ENCODE results near the gene PIM3. TPM values are rescaled to one million over a fixed set of nuclear protein-coding genes. Genes with fewer than 3 reads are reported as not detected.

PIM3 gene
- total RNA-seq (2014; rRNA removed; shearing (Covaris generic); ENCODE audit: low replicate concordance), result 29.3 and 37.1 TPM in 2 replicates

DNA sequence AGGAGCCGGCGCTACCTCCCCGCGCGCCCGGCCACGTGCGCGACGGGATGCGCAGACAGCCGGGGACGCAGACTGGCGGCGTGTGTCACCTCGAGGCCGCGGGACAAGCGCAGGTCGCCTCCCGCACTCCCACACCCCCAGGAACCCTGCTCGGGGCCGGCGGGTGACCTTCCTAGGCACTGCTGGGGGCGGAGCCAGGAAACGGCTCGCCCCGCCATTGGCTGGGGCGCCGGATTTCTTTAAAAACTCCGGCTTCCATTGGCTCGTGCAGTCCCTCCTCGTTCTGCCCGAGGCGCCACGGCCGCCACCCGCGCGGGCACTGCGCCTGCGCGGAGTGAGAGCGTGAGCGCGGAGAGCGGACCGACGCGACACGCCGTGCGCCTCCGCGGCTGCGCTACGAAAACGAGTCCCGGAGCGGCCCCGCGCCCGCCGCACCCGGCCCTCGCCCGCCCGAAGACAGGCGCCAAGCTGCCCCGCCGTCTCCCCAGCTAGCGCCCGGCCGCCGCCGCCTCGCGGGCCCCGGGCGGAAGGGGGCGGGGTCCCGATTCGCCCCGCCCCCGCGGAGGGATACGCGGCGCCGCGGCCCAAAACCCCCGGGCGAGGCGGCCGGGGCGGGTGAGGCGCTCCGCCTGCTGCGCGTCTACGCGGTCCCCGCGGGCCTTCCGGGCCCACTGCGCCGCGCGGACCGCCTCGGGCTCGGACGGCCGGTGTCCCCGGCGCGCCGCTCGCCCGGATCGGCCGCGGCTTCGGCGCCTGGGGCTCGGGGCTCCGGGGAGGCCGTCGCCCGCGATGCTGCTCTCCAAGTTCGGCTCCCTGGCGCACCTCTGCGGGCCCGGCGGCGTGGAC, at the start of gene PIM3:
Gene PIM3 (plus strand): TSS at position 614 of the 846 bp plus-strand sequence. CDS start 176 bp downstream, at position 790.
- Histone ChIP-seq H3K9me3 (no peaks in the 10 kb centered on the region), H3K4me3 (peak within 1 kb of the TSS; percentile 72), H3K27me3 (no peaks in the 10 kb centered on the region), H3K36me3 (peaks cover 28% of the 10 kb centered on the region)
- DNase-seq, result peak; percentile 94

DNA sequence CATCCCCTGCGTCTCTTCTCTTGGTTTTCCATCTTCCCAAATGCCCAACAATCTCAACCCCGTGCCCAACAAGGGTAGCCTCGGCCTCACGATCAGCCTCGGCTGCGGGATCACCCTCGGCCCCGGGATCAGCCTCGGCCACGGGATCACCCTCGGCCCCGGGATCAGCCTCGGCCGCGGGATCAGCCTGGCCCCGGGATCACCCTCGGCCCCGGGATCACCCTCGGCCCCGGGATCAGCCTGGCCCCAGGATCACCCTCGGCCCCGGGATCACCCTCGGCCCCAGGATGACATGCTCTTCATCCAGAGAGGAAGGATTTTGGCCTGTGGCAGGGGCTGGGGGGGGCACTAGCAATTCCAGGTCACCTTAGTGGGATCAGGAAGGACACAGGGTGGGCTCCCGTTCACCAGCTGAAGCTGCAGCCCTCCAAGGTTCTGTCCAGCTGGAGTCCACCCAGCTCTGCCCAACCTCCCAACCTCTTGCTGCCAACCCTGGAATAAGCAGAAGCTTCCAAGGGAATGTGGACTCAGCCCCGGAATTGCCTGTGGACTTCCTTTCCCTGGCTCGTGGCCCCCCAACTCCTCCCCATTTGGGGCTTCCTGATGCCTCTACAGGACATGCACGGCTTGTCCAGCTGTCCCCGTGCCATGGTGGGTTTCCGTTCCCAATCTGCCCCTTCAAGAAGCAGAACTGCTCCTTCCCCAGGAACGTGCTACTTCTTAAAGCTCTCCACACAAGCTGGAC, 48.5 kb upstream of the PIM3 start:
- peaks cover 7% of the 10 kb centered on the region for H3K36me3 ChIP-seq
- H3K27me3 ChIP-seq, result no peaks in the 10 kb centered on the region
- DNase-seq, result no peak
- no peaks in the 10 kb centered on the region for H3K9me3 ChIP-seq
- no peak overlapping the region for H3K4me3 ChIP-seq

DNA sequence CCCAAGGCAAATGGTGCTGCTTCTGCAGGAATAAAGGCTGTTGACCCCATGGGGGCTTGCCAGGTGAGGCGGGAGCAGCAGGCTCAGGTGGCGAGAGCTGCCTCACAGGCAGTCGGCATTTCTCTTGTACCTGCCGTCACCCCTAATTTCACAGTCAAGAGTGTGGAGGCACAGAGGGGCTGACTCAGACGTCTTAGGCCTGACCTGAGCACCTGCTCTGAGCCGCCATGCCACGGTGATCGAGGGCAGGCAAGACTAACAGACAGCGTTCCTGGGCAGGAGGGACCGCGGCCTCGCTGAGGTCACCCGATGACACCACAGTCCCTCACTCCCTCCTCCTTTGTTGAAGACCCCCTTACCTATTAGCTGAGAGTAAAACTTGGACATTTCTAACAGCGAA, 47.5 kb upstream of the PIM3 start:
- no peak for DNase-seq
- Histone ChIP-seq H3K36me3 (peaks cover 5% of the 10 kb centered on the region), H3K9me3 (no peaks in the 10 kb centered on the region), H3K4me3 (no peak overlapping the region), H3K27me3 (no peaks in the 10 kb centered on the region)

DNA sequence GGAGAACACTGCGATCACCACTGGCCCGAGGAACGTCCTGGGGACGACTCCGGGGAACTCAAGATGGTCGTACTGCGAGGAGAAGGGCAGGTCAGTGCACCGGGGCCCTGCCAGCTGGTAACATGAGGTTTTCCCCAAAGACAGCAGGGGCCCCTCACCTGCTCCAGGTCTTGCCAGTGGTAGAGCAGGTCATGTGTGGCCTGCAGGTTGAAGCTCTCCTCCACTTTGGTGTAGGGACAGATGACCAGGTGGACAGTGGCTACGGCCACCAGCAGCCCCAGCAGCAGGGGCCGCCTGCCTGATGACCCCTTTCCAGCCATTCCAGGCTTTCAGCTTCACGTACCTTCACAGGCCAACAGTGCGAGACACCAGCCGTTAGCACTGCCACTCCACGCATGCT, 47.1 kb upstream of the PIM3 start:
- Histone ChIP-seq H3K9me3 (no peaks in the 10 kb centered on the region), H3K27me3 (no peaks in the 10 kb centered on the region), H3K4me3 (no peak overlapping the region), H3K36me3 (peaks cover 5% of the 10 kb centered on the region)
- DNase-seq, result no peak

DNA sequence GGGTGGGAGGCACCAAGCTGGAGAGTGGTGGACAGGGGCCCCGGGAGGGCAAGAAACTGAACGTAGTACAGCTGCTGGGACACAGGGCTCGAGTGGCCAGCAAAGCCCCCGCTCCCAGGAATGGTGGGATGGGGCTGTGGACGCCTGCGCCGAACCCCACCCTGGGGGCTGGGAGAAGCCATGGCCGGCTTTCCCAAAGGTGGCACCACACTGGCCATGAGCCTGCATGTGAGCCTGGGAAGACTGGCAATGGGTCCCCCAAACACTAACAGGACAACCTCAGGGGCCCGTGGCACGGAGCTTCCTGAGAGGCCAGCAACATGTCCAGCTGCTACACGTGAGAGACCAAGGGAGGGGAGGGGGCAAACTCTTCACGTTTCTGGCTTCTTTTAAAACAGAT, 46.3 kb upstream of the PIM3 start:
- H3K27me3 ChIP-seq, result no peaks in the 10 kb centered on the region
- DNase-seq, result no peak
- no peak overlapping the region for H3K4me3 ChIP-seq
- no peaks in the 10 kb centered on the region for H3K9me3 ChIP-seq
- peaks cover 5% of the 10 kb centered on the region for H3K36me3 ChIP-seq

DNA sequence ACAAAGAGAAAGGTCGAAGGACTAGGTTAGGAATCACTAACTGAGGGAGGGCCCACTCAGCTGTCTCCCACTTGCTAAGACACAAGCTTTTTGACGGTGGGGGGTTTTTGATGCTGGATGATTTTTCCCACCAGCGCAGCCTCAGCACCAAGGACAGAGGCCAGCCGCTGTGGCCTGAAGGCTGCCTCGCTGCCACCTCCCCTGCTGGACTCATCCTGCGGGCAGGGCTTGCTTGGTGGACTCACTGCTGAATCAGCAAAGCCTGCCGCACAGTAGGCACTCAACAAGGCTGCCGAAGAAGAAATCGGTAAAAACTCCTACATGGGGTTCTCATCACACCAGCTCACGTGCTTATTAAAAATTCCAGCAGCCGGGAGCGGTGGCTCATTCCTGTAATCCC, 45.0 kb upstream of the PIM3 start:
- Histone ChIP-seq H3K36me3 (peaks cover 5% of the 10 kb centered on the region), H3K27me3 (no peaks in the 10 kb centered on the region), H3K9me3 (no peaks in the 10 kb centered on the region), H3K4me3 (no peak overlapping the region)
- no peak for DNase-seq

DNA sequence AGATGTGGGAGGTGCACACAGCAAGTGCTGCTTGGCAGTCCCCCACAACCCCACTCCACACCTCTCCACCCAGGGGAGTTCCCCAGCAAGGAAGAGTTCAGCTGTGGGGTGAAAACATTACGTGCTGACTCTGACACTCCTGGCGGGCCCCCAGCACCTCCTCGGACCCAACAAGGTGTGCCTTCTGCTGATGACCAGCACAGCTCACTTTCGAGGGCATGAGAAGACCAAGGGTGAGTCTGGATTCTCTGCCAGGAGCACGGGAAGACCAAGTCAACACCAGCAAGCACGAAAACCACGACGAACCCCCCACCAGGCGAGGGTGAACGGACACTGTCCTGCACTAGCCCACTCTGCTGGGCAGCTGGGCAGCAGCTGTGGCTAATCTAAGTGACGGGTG, 43.7 kb upstream of the PIM3 start:
- peaks cover 5% of the 10 kb centered on the region for H3K36me3 ChIP-seq
- DNase-seq, result no peak
- no peaks in the 10 kb centered on the region for H3K27me3 ChIP-seq
- H3K9me3 ChIP-seq, result no peaks in the 10 kb centered on the region
- no peak overlapping the region for H3K4me3 ChIP-seq

DNA sequence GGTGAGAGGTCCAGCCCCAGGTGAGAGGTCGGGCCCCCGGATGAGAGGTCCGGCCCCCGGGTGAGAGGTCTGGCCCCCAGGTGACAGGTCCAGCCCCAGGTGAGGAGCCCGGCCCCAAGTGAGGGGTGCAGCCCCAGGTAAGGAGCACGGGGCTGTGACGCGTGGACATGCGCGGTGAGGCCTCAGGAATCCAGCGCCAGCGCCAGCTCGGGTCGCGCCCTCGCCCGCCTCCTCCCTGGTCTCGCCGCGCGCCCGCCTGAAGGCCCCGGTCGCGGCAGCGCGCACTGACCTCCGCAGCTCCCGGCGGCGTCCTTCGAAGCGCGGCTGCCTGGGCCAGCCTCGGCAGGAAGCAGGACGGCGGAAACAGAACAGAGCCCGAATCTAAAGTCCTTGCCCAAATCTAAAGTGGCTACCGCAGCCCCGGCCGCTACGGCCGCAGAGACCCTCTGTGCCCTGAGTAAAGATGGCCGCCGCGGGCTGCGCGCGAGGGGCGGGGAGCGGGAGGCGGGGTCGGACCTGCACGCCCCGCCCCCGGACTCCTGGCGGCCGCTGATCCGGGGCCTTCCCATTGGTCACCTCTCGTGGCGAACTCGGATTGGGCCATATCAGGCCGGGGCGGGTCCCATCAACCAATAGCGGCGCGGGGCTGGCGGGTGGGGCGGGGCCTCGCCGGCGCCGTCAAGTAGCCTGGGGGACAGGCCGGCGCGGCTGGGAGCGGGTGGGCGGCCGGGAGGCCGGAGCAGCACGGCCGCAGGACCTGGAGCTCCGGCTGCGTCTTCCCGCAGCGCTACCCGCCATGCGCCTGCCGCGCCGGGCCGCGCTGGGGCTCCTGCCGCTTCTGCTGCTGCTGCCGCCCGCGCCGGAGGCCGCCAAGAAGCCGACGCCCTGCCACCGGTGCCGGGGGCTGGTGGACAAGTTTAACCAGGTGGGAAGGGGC, 42.3 kb upstream of the PIM3 start, which contains the start of the genes ALG12 and CRELD2:
Gene ALG12 (minus strand): TSS at position 465 of the 937 bp plus-strand sequence. CDS start 4,673 bp downstream, outside the sequence.
Gene CRELD2 (plus strand): TSS at position 661 of the 937 bp plus-strand sequence. CDS start 136 bp downstream, at position 797.
- Histone ChIP-seq H3K9me3 (no peaks in the 10 kb centered on the region), H3K27me3 (no peaks in the 10 kb centered on the region), H3K4me3 (peak within 1 kb of the TSS; percentile 64), H3K36me3 (peaks cover 3% of the 10 kb centered on the region)
- peak; percentile 96 for DNase-seq

DNA sequence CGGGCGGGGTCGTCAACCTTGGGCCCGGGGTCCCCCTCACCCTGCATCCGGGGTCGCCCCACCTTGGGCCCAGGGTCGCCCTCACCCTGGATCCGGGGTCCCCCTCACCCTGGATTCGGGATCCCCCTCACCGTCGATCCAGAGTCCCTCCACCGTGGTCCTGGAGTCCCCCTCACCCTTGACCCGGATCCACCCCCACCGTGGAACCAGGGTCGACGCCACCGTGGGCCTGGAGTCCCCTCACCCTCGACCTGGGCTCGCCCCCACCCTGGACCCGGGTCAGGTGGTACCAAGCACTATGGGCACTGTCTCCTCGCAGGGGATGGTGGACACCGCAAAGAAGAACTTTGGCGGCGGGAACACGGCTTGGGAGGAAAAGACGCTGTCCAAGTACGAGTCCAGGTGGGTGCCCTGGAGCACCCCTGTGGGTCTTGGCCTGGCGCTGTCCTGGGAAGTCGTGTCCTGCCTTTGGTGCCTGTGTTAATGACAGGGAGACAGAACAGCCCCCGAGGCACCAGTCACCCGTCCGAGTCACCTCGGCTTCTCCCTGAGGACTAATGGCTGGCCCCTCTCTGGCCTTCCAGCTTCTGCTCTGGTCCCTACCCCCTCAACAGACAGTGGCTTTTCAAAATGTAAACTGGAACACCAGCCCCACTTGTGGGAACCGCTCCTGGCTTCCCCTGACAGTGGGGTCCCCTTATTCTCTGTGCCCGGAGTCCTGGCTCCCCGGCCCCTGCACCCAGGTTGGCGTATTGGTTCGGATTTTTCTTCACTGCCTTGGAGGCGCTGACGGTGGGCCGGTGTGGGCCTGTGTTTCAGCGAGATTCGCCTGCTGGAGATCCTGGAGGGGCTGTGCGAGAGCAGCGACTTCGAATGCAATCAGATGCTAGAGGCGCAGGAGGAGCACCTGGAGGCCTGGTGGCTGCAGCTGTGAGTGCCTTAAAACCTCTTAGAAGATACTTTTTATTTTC, 41.4 kb upstream of the PIM3 start:
- Histone ChIP-seq H3K9me3 (no peaks in the 10 kb centered on the region), H3K27me3 (no peaks in the 10 kb centered on the region), H3K4me3 (peak overlapping the region; percentile 64), H3K36me3 (peaks cover 3% of the 10 kb centered on the region; the same call in 1 of the 2 replicates)
- DNase-seq, result no peak

DNA sequence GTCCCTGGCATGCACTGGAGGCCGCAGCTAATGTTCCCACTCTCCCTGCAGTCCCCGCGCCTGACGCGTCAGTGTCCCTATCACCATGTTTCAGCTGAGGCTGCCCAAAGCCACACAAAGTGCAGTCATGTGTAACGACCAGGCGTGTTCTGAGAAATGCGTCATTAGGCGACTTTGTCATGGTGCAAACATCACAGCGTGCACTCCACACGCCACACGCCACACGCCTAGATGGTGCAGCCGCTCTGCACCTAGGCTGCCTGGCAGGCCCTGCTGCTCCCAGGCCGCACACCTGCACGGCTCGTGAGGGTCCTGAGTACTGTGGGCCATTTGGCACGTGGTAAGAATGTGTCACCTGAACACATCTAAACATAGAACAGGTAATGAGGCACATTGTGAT, 39.7 kb upstream of the PIM3 start:
- no peaks in the 10 kb centered on the region for H3K36me3 ChIP-seq
- H3K4me3 ChIP-seq, result no peak overlapping the region
- H3K9me3 ChIP-seq, result no peaks in the 10 kb centered on the region
- no peak for DNase-seq
- H3K27me3 ChIP-seq, result no peaks in the 10 kb centered on the region

DNA sequence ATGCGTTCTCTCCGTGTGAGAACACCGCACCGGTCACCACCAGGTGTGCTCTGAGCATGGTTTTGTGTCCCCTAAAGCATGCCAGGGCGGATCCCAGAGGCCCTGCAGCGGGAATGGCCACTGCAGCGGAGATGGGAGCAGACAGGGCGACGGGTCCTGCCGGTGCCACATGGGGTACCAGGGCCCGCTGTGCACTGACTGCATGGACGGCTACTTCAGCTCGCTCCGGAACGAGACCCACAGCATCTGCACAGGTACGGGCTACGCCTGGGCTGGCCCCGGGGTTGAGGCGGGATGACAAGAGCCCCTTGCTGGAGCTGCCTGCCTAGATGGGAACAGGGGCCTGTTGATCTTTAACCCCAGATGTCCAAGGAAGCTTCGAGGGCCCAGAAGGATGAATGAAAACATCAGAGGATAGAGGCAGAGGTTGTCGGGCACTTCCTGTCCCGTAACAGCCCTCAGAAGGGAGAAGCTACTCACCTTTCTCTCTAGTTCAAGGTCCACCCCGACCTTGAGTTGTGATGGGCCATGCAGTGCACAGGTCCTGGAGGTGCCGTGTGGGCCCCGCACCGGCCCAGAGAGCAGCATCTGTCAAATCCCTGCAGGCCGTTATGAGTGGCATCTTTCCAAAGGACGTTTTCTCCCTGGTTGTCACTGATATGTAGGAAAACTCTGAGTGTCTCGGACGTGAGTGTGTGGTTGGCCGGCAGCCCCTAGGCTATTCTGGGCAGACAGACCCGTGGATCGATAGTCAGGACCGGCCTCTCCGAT, 38.9 kb upstream of the PIM3 start:
- Histone ChIP-seq H3K36me3 (no peaks in the 10 kb centered on the region), H3K9me3 (no peaks in the 10 kb centered on the region), H3K27me3 (no peaks in the 10 kb centered on the region), H3K4me3 (no peak overlapping the region)
- DNase-seq, result no peak

DNA sequence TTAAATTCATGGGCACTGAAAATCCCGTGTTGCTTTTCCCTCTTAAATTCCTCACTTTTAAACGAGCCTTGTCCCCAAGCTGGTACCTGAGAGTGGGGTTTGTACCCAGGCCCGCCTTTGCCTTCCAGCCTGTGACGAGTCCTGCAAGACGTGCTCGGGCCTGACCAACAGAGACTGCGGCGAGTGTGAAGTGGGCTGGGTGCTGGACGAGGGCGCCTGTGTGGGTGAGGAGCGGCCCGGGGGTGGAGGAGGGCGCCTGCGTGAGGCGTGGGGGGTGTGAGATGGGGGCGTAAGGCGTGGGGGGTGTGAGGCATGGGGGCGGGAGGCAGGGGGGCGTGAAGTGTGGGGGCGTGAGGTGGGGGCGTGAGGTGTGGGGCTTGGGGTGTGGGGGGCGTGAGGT, 38.1 kb upstream of the PIM3 start:
- no peak for DNase-seq
- no peaks in the 10 kb centered on the region for H3K27me3 ChIP-seq
- H3K4me3 ChIP-seq, result no peak overlapping the region
- H3K36me3 ChIP-seq, result no peaks in the 10 kb centered on the region
- no peaks in the 10 kb centered on the region for H3K9me3 ChIP-seq

DNA sequence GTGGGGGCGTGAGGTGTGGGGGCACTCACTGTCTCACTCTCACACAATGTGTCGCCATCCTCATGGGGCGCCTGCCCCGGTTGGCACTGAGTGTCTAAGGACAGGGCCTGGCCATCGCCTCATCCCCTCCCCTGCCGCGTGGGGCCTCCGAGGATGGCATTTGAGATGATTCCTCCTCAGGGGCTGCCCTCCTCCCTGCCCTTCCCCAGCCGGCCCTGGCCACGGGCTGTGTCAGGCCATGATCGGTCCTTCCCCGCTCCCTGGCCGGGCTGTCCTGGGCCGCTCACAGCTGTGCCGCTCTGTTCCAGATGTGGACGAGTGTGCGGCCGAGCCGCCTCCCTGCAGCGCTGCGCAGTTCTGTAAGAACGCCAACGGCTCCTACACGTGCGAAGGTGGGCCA, 37.6 kb upstream of the PIM3 start:
- Histone ChIP-seq H3K27me3 (no peaks in the 10 kb centered on the region), H3K9me3 (no peaks in the 10 kb centered on the region), H3K4me3 (no peak overlapping the region), H3K36me3 (no peaks in the 10 kb centered on the region)
- DNase-seq, result no peak

DNA sequence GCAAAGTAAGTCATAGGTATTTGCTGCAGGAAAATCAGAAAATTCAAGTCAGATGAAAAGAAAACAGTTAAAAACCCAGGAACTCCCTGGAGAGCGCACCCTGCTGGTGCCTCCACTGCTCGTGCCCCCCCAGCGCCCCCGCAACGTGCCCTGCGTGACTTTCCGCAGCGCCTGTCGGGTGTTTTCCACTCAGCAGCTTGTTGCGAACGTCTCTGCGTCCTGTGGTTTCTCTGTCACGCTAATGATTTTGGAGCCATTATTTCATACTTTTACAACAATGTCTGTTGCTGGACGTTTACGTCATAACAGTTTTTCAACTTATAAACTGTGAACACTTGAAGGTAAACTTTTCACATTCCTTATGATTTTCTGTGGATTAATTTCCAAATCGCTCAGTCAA, 37.1 kb upstream of the PIM3 start:
- Histone ChIP-seq H3K4me3 (no peak overlapping the region), H3K9me3 (no peaks in the 10 kb centered on the region), H3K27me3 (no peaks in the 10 kb centered on the region), H3K36me3 (no peaks in the 10 kb centered on the region)
- no peak for DNase-seq
